ENCODE data around the gene FOSL2.

FOSL2 gene

GRCh38 chr2:28392297-28393113 is at the start of gene FOSL2:
TSS of gene FOSL2 (plus strand) at chr2:28392858. CDS start at chr2:28393721, 863 bp downstream.
- peak; percentile 97 for DNase-seq (ENCODE audit: low spot score)

GRCh38 chr2:28343184-28343942 is 49.3 kb upstream of the FOSL2 start:
- DNase-seq (ENCODE audit: low spot score): no peak

- DNase-seq (ENCODE audit: low spot score): no peak
Measured at GRCh38 chr2:28343971-28344715, 48.5 kb upstream of the FOSL2 start.

- DNase-seq (ENCODE audit: low spot score): no peak
Measured at GRCh38 chr2:28344756-28345373, 47.8 kb upstream of the FOSL2 start.

GRCh38 chr2:28345619-28346018 is 47.0 kb upstream of the FOSL2 start:
- no peak for DNase-seq (ENCODE audit: low spot score)

GRCh38 chr2:28346587-28346986 is 46.1 kb upstream of the FOSL2 start:
- no peak for DNase-seq (ENCODE audit: low spot score)

GRCh38 chr2:28347193-28347592 is 45.5 kb upstream of the FOSL2 start:
- no peak for DNase-seq (ENCODE audit: low spot score)

- DNase-seq (ENCODE audit: low spot score): no peak
Measured at GRCh38 chr2:28347596-28347995, 45.1 kb upstream of the FOSL2 start.

- DNase-seq (ENCODE audit: low spot score): no peak
Measured at GRCh38 chr2:28348149-28348567, 44.5 kb upstream of the FOSL2 start.

- no peak for DNase-seq (ENCODE audit: low spot score)
Measured at GRCh38 chr2:28348921-28349320, 43.7 kb upstream of the FOSL2 start.

- no peak for DNase-seq (ENCODE audit: low spot score)
Measured at GRCh38 chr2:28349546-28350165, 43.0 kb upstream of the FOSL2 start.

GRCh38 chr2:28350196-28350595 is 42.5 kb upstream of the FOSL2 start:
- no peak for DNase-seq (ENCODE audit: low spot score)

- no peak for DNase-seq (ENCODE audit: low spot score)
Measured at GRCh38 chr2:28350791-28351285, 41.8 kb upstream of the FOSL2 start.

- DNase-seq (ENCODE audit: low spot score): no peak
Measured at GRCh38 chr2:28351621-28352020, 41.0 kb upstream of the FOSL2 start.

- no peak for DNase-seq (ENCODE audit: low spot score)
Measured at GRCh38 chr2:28352104-28352503, 40.6 kb upstream of the FOSL2 start.

- DNase-seq (ENCODE audit: low spot score): no peak
Measured at GRCh38 chr2:28352610-28353195, 40.0 kb upstream of the FOSL2 start.

GRCh38 chr2:28354920-28355520 is 37.6 kb upstream of the FOSL2 start:
- DNase-seq (ENCODE audit: low spot score): no peak

- peak; percentile 31 for DNase-seq (ENCODE audit: low spot score)
Measured at GRCh38 chr2:28355521-28356094, 37.0 kb upstream of the FOSL2 start.

- DNase-seq (ENCODE audit: low spot score): peak; percentile 95
Measured at GRCh38 chr2:28356095-28356911, 36.4 kb upstream of the FOSL2 start.

Measured in GM03348 (cell line).